K562 (cell line): ENCODE results near the gene GRIK2. TPM values are rescaled to one million over a fixed set of nuclear protein-coding genes. Genes with fewer than 3 reads are reported as not detected.

Source experiments
- ATAC-seq: fragments of 200-7000 bp; cut with Tn5 transposase; 3 replicates; pipeline ENCODE4 v1.9.1; 2020; ENCODE audit warnings: moderate library complexity
- BruUV-seq: library from RNA; stranded (reverse); fragments of 400-500 nt; replicated peaks from 2 replicates; lab custom pipeline; 2021; lab: Mats Ljungman, UMichigan
- CTCF ChIA-PET: fragments of 300-600 bp; formaldehyde crosslinking; extraction: SDS; loops from one replicate; lab custom pipeline; 2021; ENCODE audit warnings: low intra/inter-chr PET ratio; lab: Yijun Ruan, JAX
- POLR2A ChIA-PET: fragments of 300-600, 350-650 bp; sonication (Branson Sonifier 250); formaldehyde crosslinking; extraction: SDS; loops from one replicate; lab custom pipeline; 2021; ENCODE audit warnings: antibody characterized with exemption, inconsistent platforms; lab: Yijun Ruan, JAX
- DNase-seq, 4 experiments: peaks; one replicate each; pipeline versions ENCODE4 v3.0.0 to v3.0.0-alpha.2; 2011 to 2018; ENCODE audit warnings: low spot score in 3 of 4, mixed read lengths in 3 of 4; ENCODE audit errors: extremely low read depth in 1 of 4
- FAIRE-seq: peaks from 2 replicates; lab custom pipeline; 2011; peaks lifted over from hg19 to GRCh38; lab: Jason Lieb, UNC
- H2AFZ ChIP-seq: 2 replicates; pipeline ENCODE4 v1.6.0; 2011; ENCODE audit warnings: low read depth, low read length, control low read depth, inconsistent platforms
- H3K27ac ChIP-seq: fragments of 200-600 bp; 3 replicates; pipeline ENCODE4 v1.8.0; 2011; ENCODE audit warnings: low read depth, mild to moderate bottlenecking, control low read depth, inconsistent platforms, low read length, moderate library complexity, mixed read lengths; ENCODE audit errors: extremely low read depth
- H3K27me3 ChIP-seq, 2 experiments: fragments of 300-600 bp in 1 of 2; 2 replicates in 1 of 2; 3 replicates in 1 of 2; pipeline versions ENCODE4 v1.6.0 to v1.8.0; 2011; ENCODE audit warnings: inconsistent platforms in 2 of 2, low read length in 2 of 2, mild to moderate bottlenecking in 1 of 2, mixed read lengths in 1 of 2, moderate library complexity in 1 of 2; ENCODE audit not compliant: control insufficient read depth in 2 of 2, insufficient read depth in 2 of 2
- H3K36me3 ChIP-seq: fragments of 300-600 bp; 3 replicates; pipeline ENCODE4 v1.8.0; 2011; ENCODE audit warnings: mild to moderate bottlenecking, low read length, inconsistent platforms; ENCODE audit not compliant: control insufficient read depth, insufficient read depth
- H3K4me1 ChIP-seq, 2 experiments: fragments of 200-600 bp in 1 of 2; replicated peaks in 1 of 2; 2 replicates in 1 of 2; 3 replicates in 1 of 2; pipeline versions ENCODE4 v1.5.1 to v1.8.0; 2011; ENCODE audit warnings: inconsistent platforms in 2 of 2, low read length in 2 of 2, mild to moderate bottlenecking in 1 of 2, mixed read lengths in 1 of 2, moderate library complexity in 1 of 2; ENCODE audit not compliant: control insufficient read depth in 2 of 2, insufficient read depth in 2 of 2
- H3K4me2 ChIP-seq: 2 replicates; pipeline ENCODE4 v1.6.1; 2011; ENCODE audit warnings: low read length, control low read depth, inconsistent platforms, mixed read lengths; ENCODE audit not compliant: insufficient read depth
- H3K4me3 ChIP-seq: fragments of 200-600 bp; sonication (generic), shearing (Covaris generic); 2 replicates; pipeline ENCODE4 v1.5.1; 2016; ENCODE audit warnings: control low read depth, inconsistent platforms
- H3K79me2 ChIP-seq: fragments of 200-600 bp; 3 replicates; pipeline ENCODE4 v1.8.0; 2011; ENCODE audit warnings: low read length, inconsistent platforms; ENCODE audit not compliant: control insufficient read depth, insufficient read depth
- H3K9ac ChIP-seq, 2 experiments: 2 replicates each; pipeline versions ENCODE4 v1.6.0 to v1.6.1; 2011; ENCODE audit warnings: low read depth in 2 of 2, low read length in 2 of 2, control low read depth in 1 of 2, inconsistent platforms in 1 of 2, mild to moderate bottlenecking in 1 of 2, mixed read lengths in 1 of 2; ENCODE audit not compliant: insufficient read depth in 1 of 2
- H3K9me1 ChIP-seq: one replicate; pipeline ENCODE4 v1.6.0; 2011; ENCODE audit warnings: inconsistent platforms, mild to moderate bottlenecking, low read length, moderate library complexity; ENCODE audit not compliant: control insufficient read depth, insufficient read depth
- H3K9me3 ChIP-seq: replicated peaks from 2 replicates; pipeline ENCODE4 v1.5.1; 2011; ENCODE audit warnings: low read depth, low read length, inconsistent platforms; ENCODE audit not compliant: control insufficient read depth, insufficient read depth
- H4K20me1 ChIP-seq: replicated peaks from 2 replicates; pipeline ENCODE4 v1.6.1; 2011; ENCODE audit warnings: low read length, inconsistent platforms, mixed read lengths; ENCODE audit not compliant: control insufficient read depth, insufficient read depth
- BRD9 ChIP-seq: fragments of 450-650 bp; IDR thresholded peaks from 2 replicates; pipeline ENCODE4 v1.6.1; 2018; ENCODE audit warnings: low read depth; ENCODE audit not compliant: partially characterized antibody
- FUS ChIP-seq: fragments of 200-400 bp; formaldehyde crosslinking; optimal IDR thresholded peaks from 2 replicates; pipeline ENCODE3; 2017; ENCODE audit warnings: low read depth, low read length
- NFIC ChIP-seq: fragments of 450-650 bp; IDR thresholded peaks from 2 replicates; pipeline ENCODE4 v1.6.1; 2017; ENCODE audit warnings: mild to moderate bottlenecking, inconsistent platforms
- NR2C1 ChIP-seq, 2 experiments: fragments of 450-650 bp; IDR thresholded peaks; 2 replicates each; pipeline ENCODE4 v1.6.1; 2017; ENCODE audit warnings: mild to moderate bottlenecking in 2 of 2, antibody characterized with exemption in 1 of 2, inconsistent platforms in 1 of 2, missing compliant biosample characterization in 1 of 2, missing genetic modification characterization in 1 of 2
- NR4A1 ChIP-seq, 2 experiments: fragments of 250-450 bp in 1 of 2; fragments of 450-650 bp in 1 of 2; sonication (Bioruptor Pico) in 1 of 2; IDR thresholded peaks; 2 replicates each; pipeline versions ENCODE4 v1.4.0 to v1.6.1; 2016 to 2020; ENCODE audit warnings: mild to moderate bottlenecking in 2 of 2, missing compliant biosample characterization in 1 of 2, missing genetic modification characterization in 1 of 2, moderate library complexity in 1 of 2
- WHSC1 ChIP-seq: IDR thresholded peaks from one replicate; pipeline ENCODE4 v1.6.1; 2012; ENCODE audit warnings: low read length, control low read depth, inconsistent platforms
- ZBTB11 ChIP-seq, 3 experiments: fragments of 200-800 bp in 1 of 3; fragments of 250-450 bp in 1 of 3; fragments of 450-650 bp in 1 of 3; sonication (Bioruptor Pico) in 1 of 3; sonication (Bioruptor generic) in 1 of 3; formaldehyde crosslinking in 1 of 3; IDR thresholded peaks; 2 replicates each; pipeline versions ENCODE4 v1.6.1 to v1.8.0; 2016 to 2022; ENCODE audit warnings: mild to moderate bottlenecking in 2 of 3, missing genetic modification characterization in 2 of 3, missing compliant biosample characterization in 1 of 3, moderate library complexity in 1 of 3
- ZFX ChIP-seq: sonication (generic); formaldehyde crosslinking; IDR thresholded peaks from 2 replicates; pipeline ENCODE4 v1.8.0; 2022; ENCODE audit warnings: mild to moderate bottlenecking, missing genetic modification reagents, moderate library complexity
- ZNF23 ChIP-seq: fragments of 250-450 bp; sonication (Bioruptor Pico); IDR thresholded peaks from 2 replicates; pipeline ENCODE4 v1.4.0; 2020; ENCODE audit warnings: mild to moderate bottlenecking
- WGBS: fragments of 100-300 bp; shearing (Covaris generic); methylation state at CpG from one replicate; pipeline ENCODE4 v1.1.6; 2016; ENCODE audit warnings: low coverage, mixed read lengths; ENCODE audit not compliant: insufficient coverage; ENCODE audit errors: missing lambda C conversion rate; 5-methylcytosine and 5-hydroxymethylcytosine counted together
- in situ Hi-C: fragments of 300-500 bp; cut with MboI; formaldehyde crosslinking; loops from 4 replicates; pipeline ENCODE4 v1.15.0; 2018; ENCODE audit warnings: inconsistent platforms, mixed read lengths
- intact Hi-C: fragments of 100-400 bp; cut with micrococcal nuclease; formaldehyde crosslinking; loops from 2 replicates; pipeline ENCODE4 v1.14.2; 2022
- polyA plus RNA-seq, 8 experiments: library from polyadenylated mRNA; depleted of rRNA in 4 of 8; stranded (reverse) in 5 of 8; unstranded in 3 of 8; fragments of >200 nt; fragmentation: Nextera tagmentation in 2 of 8; fragmentation: Illumina TruSeq in 1 of 8; extraction: Ambion mirVana in 2 of 8; extraction: Trizol in 1 of 8; gene quantifications; 2 replicates each; pipeline versions ENCODE4 v1.2.1 to v1.2.3, GENCODE V29; 2011 to 2014; ENCODE audit warnings: inconsistent platforms in 1 of 8, missing spikeins in 1 of 8
- total RNA-seq, 7 experiments: library from RNA; depleted of rRNA in 6 of 7; stranded (reverse); fragments of >200 nt in 6 of 7; fragmentation: Illumina TruSeq in 2 of 7; extraction: Trizol in 2 of 7; gene quantifications; 2 replicates each; pipeline versions ENCODE4 v1.2.1 to v1.2.3, GENCODE V29; 2011 to 2021; ENCODE audit warnings: low replicate concordance in 1 of 7
- TF ChIP-seq, protein P1 (sequence below): sonication (generic); formaldehyde crosslinking; IDR thresholded peaks from 2 replicates; pipeline ENCODE4 v1.8.0; 2022; ENCODE audit warnings: mild to moderate bottlenecking, missing genetic modification reagents

The GRIK2 gene
- total and polyA plus RNA-seq, 9 of the 15 experiments (the other 6 are each of a cell fraction or from before 2014, with no cell fraction given): not detected

GRCh38 chr6:101392586-101393230, 800 bp upstream of the GRIK2 start:
- Histone ChIP-seq H3K4me1 (peaks cover 0 to 6% of the 10 kb centered on the region in 2 experiments; a peak in 2 of 5 replicates), H3K9ac (no peak overlapping the region), H3K4me3 (no peak overlapping the region), H3K27ac (no peak overlapping the region), H3K27me3 (peaks cover 0 to 7% of the 10 kb centered on the region in 2 experiments; a peak in 2 of 5 replicates), H3K4me2 (no peak overlapping the region), H3K9me1 (no peaks in the 10 kb centered on the region), H4K20me1 (no peaks in the 10 kb centered on the region), H3K79me2 (no peaks in the 10 kb centered on the region), H3K36me3 (no peaks in the 10 kb centered on the region), H2AFZ (no peak overlapping the region), H3K9me3 (no peaks in the 10 kb centered on the region)
- WGBS: 7% methylated on average over 22 of the region's 26 CpGs
- no TSS peak for BruUV-seq
- ChIA-PET CTCF (no interaction called here), POLR2A (no interaction called here)
- DNase-seq (no peak), FAIRE-seq (no peak), ATAC-seq (no peak)
- intact Hi-C loops: no loop called here
- in situ Hi-C loops: no loop called here
- no peak for TF ChIP-seq NR2C1 (IDR thresholded peaks at IDR 0.05)
- no peak for TF ChIP-seq NR2C1 (tag; IDR thresholded peaks at IDR 0.05)
- TF ChIP-seq ZFX (CRISPR knock-in tag): no peak
- no peak for TF ChIP-seq ZNF23 (CRISPR knock-in tag)
- no peak for TF ChIP-seq ZBTB11 (CRISPR knock-in tag; IDR thresholded peaks at IDR 0.05)
- TF ChIP-seq, protein P1, sequence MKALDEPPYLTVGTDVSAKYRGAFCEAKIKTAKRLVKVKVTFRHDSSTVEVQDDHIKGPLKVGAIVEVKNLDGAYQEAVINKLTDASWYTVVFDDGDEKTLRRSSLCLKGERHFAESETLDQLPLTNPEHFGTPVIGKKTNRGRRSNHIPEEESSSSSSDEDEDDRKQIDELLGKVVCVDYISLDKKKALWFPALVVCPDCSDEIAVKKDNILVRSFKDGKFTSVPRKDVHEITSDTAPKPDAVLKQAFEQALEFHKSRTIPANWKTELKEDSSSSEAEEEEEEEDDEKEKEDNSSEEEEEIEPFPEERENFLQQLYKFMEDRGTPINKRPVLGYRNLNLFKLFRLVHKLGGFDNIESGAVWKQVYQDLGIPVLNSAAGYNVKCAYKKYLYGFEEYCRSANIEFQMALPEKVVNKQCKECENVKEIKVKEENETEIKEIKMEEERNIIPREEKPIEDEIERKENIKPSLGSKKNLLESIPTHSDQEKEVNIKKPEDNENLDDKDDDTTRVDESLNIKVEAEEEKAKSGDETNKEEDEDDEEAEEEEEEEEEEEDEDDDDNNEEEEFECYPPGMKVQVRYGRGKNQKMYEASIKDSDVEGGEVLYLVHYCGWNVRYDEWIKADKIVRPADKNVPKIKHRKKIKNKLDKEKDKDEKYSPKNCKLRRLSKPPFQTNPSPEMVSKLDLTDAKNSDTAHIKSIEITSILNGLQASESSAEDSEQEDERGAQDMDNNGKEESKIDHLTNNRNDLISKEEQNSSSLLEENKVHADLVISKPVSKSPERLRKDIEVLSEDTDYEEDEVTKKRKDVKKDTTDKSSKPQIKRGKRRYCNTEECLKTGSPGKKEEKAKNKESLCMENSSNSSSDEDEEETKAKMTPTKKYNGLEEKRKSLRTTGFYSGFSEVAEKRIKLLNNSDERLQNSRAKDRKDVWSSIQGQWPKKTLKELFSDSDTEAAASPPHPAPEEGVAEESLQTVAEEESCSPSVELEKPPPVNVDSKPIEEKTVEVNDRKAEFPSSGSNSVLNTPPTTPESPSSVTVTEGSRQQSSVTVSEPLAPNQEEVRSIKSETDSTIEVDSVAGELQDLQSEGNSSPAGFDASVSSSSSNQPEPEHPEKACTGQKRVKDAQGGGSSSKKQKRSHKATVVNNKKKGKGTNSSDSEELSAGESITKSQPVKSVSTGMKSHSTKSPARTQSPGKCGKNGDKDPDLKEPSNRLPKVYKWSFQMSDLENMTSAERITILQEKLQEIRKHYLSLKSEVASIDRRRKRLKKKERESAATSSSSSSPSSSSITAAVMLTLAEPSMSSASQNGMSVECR (CRISPR knock-in tag): no peak
- TF ChIP-seq NFIC: no peak
- no peak for TF ChIP-seq BRD9
- TF ChIP-seq WHSC1: no peak
- TF ChIP-seq FUS: no peak
- no peak for TF ChIP-seq NR4A1 (CRISPR knock-in tag; IDR thresholded peaks at IDR 0.05)
- TF ChIP-seq NR4A1 (tag; IDR thresholded peaks at IDR 0.05): no peak
